HL-60 (cell line): ENCODE measurements around the gene KATNAL2.

Experiments
- DNase-seq, 2 experiments: peaks; one replicate each; pipeline ENCODE4 v3.0.0-alpha.2; 2010 to 2020; ENCODE audit warnings: low read depth in 1 of 2, low spot score in 1 of 2
- H3K27ac ChIP-seq: fragments of 250-450 bp; sonication (Bioruptor Pico); replicated peaks from 2 replicates; pipeline ENCODE4 v1.5.1; 2020; ENCODE audit warnings: mild to moderate bottlenecking, moderate library complexity
- H3K27me3 ChIP-seq: fragments of 250-450 bp; sonication (Bioruptor Pico); 2 replicates; pipeline ENCODE4 v1.5.1; 2021; ENCODE audit warnings: mild to moderate bottlenecking, moderate library complexity; ENCODE audit not compliant: insufficient read depth, poor library complexity, severe bottlenecking
- H3K4me3 ChIP-seq: replicated peaks from 2 replicates; pipeline ENCODE4 v1.5.1; 2011; ENCODE audit warnings: mild to moderate bottlenecking, control low read depth, low read length; ENCODE audit not compliant: insufficient read depth
- CTCF ChIP-seq: IDR thresholded peaks from one replicate; pipeline ENCODE4 v1.5.1; 2011; ENCODE audit warnings: low read length, control low read depth, inconsistent platforms; ENCODE audit not compliant: insufficient read depth
- GABPA ChIP-seq: IDR thresholded peaks from 2 replicates; pipeline ENCODE4 v1.6.1; 2012; ENCODE audit warnings: low read depth
- POLR2AphosphoS5 ChIP-seq: IDR thresholded peaks from 2 replicates; pipeline ENCODE4 v1.6.1; 2012; ENCODE audit warnings: low read depth
- SPI1 ChIP-seq: IDR thresholded peaks from 2 replicates; pipeline ENCODE4 v1.6.1; 2012; ENCODE audit warnings: low read depth, mild to moderate bottlenecking, borderline replicate concordance
- TF ChIP-seq, protein P1 (sequence below): IDR thresholded peaks from 2 replicates; pipeline ENCODE4 v1.6.1; 2012; ENCODE audit warnings: low read depth; ENCODE audit not compliant: insufficient replicate concordance

KATNAL2 gene

GRCh38 chr18:46892842-46893241, 24.6 kb upstream of the KATNAL2 start:
- DNase-seq, result no peak
- TF ChIP-seq GABPA (no peak), SPI1 (no peak), POLR2AphosphoS5 (no peak), CTCF (no peak)
- TF ChIP-seq, protein P1, sequence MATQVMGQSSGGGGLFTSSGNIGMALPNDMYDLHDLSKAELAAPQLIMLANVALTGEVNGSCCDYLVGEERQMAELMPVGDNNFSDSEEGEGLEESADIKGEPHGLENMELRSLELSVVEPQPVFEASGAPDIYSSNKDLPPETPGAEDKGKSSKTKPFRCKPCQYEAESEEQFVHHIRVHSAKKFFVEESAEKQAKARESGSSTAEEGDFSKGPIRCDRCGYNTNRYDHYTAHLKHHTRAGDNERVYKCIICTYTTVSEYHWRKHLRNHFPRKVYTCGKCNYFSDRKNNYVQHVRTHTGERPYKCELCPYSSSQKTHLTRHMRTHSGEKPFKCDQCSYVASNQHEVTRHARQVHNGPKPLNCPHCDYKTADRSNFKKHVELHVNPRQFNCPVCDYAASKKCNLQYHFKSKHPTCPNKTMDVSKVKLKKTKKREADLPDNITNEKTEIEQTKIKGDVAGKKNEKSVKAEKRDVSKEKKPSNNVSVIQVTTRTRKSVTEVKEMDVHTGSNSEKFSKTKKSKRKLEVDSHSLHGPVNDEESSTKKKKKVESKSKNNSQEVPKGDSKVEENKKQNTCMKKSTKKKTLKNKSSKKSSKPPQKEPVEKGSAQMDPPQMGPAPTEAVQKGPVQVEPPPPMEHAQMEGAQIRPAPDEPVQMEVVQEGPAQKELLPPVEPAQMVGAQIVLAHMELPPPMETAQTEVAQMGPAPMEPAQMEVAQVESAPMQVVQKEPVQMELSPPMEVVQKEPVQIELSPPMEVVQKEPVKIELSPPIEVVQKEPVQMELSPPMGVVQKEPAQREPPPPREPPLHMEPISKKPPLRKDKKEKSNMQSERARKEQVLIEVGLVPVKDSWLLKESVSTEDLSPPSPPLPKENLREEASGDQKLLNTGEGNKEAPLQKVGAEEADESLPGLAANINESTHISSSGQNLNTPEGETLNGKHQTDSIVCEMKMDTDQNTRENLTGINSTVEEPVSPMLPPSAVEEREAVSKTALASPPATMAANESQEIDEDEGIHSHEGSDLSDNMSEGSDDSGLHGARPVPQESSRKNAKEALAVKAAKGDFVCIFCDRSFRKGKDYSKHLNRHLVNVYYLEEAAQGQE, result no peak
- no peak overlapping the region for H3K27ac ChIP-seq

DNA sequence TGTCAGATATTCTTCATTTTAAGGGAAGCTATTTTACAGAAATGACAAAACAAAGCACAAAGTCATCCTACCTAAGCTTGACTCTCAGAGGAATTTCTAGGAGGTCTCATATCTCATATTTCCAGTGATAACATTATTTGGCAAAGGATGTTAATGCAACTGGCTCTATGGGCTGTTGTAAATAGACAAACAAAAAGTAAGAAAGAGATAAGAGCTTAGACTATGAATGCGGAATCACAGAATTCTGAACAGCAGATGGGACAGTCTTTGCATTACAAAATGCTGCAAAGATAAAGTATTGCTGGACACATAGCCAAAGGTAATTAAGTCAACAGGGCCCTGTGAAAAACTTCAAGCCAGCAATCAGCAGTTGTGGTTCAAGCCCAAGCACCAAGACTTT, 24.0 kb upstream of the KATNAL2 start:
- no peaks in the 10 kb centered on the region for H3K27me3 ChIP-seq
- H3K27ac ChIP-seq, result no peak overlapping the region
- H3K4me3 ChIP-seq, result no peak overlapping the region
- no peak for DNase-seq
- TF ChIP-seq CTCF, result no peak
- TF ChIP-seq, protein P1, result no peak
- no peak for TF ChIP-seq GABPA
- TF ChIP-seq SPI1, result no peak
- TF ChIP-seq POLR2AphosphoS5, result no peak

More at GRCh38 chr18:46892842-46893241, 24.6 kb upstream of the KATNAL2 start:
- H3K27me3 ChIP-seq, result no peaks in the 10 kb centered on the region
- no peak overlapping the region for H3K4me3 ChIP-seq

- H3K27ac ChIP-seq, result no peak overlapping the region
- TF ChIP-seq POLR2AphosphoS5 (no peak), GABPA (no peak), SPI1 (no peak), CTCF (no peak)
- TF ChIP-seq, protein P1, result no peak
These were observed 23.3 kb upstream of the KATNAL2 start for GRCh38 chr18:46894124-46894523.

More at GRCh38 chr18:46894124-46894523, 23.3 kb upstream of the KATNAL2 start:
- no peak overlapping the region for H3K4me3 ChIP-seq
- no peak for DNase-seq
- no peaks in the 10 kb centered on the region for H3K27me3 ChIP-seq
